GM12874 (cell line): Measurements from ENCODE around the gene PRDM16.

ENCODE experiments used
- CTCF ChIP-seq: IDR thresholded peaks from 2 replicates; pipeline ENCODE4 v1.5.1; 2011; ENCODE audit warnings: low read depth, mild to moderate bottlenecking, control low read depth, low read length, moderate library complexity; ENCODE audit not compliant: insufficient read depth

Gene PRDM16

GRCh38 chr1:3205815-3206214 is 136.8 kb downstream of the PRDM16 start:
- TF ChIP-seq CTCF = no peak

GRCh38 chr1:3206696-3207095 is 137.7 kb downstream of the PRDM16 start:
- no peak for TF ChIP-seq CTCF

- TF ChIP-seq CTCF = no peak
These were observed 138.3 kb downstream of the PRDM16 start for GRCh38 chr1:3207217-3207848.

- no peak for TF ChIP-seq CTCF
These were observed 139.8 kb downstream of the PRDM16 start for GRCh38 chr1:3208819-3209200.

- TF ChIP-seq CTCF = no peak
These were observed 140.2 kb downstream of the PRDM16 start for GRCh38 chr1:3209201-3209600.

GRCh38 chr1:3211582-3212375 is 142.8 kb downstream of the PRDM16 start:
- no peak for TF ChIP-seq CTCF

- no peak for TF ChIP-seq CTCF
These were observed 143.7 kb downstream of the PRDM16 start for GRCh38 chr1:3212453-3213355.
